GM19238 (cell line): Measurements from ENCODE around the gene DCP1B.
A peak's percentile ranks its signal among the peaks of the same experiment; 100 is the strongest.

Experiments used
- DNase-seq: peaks from one replicate; pipeline ENCODE4 v3.0.0; 2011; ENCODE audit warnings: low spot score; ENCODE audit not compliant: insufficient read length

The DCP1B gene

GRCh38 chr12:2004113-2004929, at the start of gene DCP1B:
DCP1B (minus strand) TSS chr12:2004457; CDS start chr12:2004431, 26 bp downstream.
- peak; percentile 88 for DNase-seq

GRCh38 chr12:2053691-2054090, 49.4 kb upstream of the DCP1B start:
- DNase-seq = no peak

DNA sequence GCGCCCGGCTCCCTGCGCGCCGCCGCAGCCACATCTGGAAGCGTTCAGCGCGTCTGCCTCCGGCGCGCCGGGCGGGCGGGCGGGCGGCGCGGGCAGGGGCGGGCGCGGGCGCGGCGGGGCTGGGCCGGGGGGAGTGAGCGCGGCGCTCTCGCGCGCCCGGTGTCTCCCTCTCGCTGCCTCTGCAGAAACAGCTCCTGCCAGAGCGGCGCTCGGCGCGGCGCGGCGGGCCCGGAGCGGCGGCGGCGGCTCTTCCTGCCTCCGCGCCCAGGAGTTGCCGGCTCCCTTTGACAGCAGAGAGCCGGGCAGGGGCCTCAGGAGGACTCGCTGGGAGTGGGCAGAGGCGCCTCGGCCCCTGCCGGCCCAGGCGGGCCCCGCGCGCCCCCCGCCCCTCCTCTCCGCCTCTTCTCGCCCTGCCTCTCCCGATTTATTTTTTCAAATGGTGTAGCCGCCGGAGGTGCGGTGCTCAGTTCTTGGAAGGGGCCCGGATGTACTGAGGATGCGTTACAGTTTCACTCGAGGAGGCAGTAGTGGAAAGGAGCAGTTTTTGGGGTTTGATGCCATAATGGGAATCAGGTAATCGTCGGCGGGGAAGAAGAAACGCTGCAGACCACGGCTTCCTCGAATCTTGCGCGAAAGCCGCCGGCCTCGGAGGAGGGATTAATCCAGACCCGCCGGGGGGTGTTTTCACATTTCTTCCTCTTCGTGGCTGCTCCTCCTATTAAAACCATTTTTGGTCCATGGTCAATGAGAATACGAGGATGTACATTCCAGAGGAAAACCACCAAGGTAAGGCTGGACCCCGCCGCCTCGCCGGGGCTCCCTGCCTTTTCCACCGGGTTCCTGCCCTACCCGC, 48.8 kb upstream of the DCP1B start, which contains the start of gene CACNA1C:
CACNA1C (plus strand) TSS at position 162 of the 853 bp plus-strand sequence; CDS start at position 738, 576 bp downstream.
- DNase-seq = no peak

- DNase-seq = no peak
Observed at GRCh38 chr12:2051700-2052621, 47.7 kb upstream of the DCP1B start.

DNA sequence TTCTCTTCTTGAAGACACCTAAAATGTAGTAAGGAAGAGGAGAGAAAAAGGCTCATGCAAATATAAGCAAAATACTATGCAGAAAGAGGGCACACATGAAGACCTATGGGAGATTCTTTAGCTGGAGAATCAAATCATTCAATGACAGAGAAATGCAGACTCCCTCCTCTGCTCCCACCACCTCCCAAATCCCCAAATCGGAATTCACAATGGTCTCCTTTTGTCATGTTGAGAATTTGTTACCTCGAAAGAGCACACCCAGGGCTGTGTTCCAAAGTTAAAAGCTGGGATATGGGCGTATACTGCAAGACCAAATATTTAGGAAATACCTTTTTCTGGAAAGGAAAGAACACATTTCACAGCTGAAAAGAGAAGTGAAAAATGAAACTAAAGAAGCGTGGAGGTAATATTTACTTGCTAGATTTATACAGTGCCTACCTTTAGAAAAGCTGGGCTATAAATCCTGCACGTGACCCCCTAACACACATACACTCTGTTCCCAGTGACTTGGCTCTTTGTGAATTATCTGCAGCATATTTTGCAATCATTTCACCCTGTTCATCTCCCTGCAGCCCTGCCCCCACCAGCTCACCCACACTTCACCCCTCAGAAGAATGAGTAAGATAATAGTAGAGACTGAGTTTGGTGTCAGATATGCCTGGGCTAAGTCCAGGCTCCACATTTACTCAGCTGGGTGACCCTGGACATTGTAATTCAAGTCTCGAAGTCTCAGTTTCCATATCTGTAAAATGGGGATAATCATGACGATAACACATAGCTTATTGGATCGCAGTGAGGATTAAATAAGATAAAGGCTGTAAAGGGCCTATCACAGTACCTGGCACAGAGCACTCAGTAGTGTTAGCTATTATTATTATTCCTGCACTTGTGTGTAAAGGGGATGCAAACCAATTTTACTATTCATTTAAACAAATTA, 45.6 kb upstream of the DCP1B start:
- DNase-seq = no peak

DNA sequence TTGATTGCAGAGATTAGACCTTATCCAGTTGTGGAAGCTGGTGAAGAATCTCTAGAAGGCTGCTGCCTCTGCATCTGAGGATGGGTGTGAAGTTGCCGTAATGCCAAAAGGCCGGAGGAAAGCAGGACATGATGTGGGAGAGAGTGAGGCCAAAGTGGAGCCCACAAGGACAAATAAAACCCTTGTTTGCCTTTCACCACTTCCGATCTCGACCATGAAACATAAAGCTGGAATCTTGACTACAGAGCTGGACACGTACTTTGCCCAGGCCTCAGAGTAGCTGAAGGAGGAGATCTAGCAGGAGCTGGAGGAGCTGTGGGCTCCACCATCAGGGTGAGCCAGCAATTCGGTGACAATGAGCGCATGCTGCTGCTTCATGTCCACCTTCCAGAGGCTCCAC, 43.5 kb upstream of the DCP1B start:
- DNase-seq = no peak

DNA sequence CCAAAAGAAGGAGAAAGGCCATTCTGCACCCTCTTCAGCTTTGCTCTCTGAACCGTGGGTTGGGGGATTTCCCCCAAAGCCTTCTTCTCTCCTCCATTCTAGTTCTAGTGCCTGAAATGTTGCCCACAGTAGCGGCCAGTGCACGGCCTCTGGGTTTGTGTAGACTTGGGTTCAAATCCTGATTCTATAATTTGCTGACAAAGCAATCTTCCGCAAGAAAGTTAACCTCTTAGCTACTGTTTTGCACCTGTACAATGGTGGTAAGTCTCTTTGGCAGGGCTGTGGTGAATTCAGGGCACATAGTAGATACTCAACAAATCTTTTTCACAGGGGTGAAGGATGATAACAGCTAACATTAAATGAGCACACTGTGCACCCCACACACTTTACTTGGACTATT, 42.7 kb upstream of the DCP1B start:
- no peak for DNase-seq

DNA sequence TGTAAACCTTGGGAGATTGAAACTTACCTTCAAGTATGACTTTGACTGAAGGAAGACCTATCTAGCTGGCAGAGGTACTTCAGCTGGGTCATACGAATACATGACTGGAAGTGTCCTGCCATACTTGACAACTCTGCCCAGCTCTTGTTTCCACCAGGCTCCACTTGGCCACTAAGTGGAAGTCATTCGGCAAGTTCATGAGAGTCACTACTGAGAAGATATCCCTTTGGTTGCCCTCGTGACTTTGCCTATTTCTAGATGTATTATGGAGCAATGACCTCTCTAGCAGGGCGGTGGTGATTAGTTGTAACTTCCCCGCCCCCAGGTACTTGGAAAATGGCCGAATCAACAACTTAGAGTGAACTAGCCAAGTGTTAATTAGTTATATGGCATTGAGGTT, 39.9 kb upstream of the DCP1B start:
- DNase-seq = no peak

DNA sequence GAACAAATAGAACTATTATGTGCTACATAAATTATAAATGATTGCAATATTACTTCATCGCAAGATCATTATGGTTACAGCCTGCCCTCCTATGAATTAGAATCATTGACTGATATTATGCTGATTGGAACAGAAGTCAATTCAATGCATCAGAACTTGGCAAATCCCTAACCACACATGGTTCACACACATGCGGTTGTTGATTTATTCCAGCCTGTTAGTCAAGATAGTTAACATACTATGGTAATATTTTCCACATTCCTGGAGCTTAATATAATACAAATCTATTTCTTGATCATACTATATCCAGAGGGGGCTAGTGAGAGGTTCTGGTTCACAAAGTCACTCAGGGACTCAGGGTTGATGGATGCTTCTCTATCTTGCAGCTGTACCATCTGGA, 38.8 kb upstream of the DCP1B start:
- no peak for DNase-seq

DNA sequence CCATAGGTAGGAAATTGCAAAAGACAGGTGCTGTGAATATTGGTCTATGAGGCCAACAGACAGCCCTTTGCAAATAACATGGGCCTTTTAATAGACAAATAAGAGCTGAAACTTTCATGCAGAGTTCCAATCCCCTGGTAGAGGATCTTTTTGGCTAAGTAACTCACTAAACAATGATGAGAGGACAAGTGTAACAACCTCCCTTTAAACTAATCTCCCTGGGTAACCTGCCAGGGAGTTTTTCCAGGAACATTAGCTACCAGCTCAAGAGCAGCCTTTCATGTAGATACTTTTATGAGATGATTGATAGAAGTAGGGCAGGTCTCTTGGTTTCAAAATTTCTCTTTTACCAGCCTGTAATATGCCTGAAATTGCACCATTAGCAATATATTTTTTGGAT, 34.8 kb upstream of the DCP1B start:
- DNase-seq = no peak

DNA sequence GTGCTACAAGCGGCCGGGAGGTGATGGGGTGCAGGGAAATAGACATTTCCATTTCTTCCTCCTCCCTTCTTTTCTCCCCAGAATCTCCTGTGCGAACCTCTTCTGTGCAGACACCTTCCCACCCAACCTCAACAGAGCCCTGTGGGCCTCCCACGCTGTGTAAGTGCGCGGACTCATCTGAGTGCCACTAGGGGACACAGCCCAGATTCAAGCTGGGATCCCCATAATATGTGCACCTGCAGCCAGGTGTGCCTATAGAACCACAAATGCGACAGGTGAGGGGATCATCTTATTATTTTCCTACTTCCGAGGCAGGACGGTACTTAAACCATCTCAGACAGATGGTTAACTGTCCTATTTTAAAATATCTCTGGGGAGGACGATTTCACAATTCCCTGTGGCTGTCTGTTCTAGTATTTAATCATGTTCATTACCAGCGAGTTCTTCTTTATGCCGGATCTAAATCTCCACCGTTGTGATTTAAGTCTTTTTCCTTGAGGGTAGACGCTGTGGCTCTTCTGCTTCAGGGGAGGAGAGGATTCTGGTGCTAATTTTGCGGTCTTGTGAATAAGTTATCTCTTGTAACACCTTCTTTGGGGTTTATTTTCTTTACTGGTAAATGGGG, 31.3 kb upstream of the DCP1B start:
- DNase-seq = no peak

DNA sequence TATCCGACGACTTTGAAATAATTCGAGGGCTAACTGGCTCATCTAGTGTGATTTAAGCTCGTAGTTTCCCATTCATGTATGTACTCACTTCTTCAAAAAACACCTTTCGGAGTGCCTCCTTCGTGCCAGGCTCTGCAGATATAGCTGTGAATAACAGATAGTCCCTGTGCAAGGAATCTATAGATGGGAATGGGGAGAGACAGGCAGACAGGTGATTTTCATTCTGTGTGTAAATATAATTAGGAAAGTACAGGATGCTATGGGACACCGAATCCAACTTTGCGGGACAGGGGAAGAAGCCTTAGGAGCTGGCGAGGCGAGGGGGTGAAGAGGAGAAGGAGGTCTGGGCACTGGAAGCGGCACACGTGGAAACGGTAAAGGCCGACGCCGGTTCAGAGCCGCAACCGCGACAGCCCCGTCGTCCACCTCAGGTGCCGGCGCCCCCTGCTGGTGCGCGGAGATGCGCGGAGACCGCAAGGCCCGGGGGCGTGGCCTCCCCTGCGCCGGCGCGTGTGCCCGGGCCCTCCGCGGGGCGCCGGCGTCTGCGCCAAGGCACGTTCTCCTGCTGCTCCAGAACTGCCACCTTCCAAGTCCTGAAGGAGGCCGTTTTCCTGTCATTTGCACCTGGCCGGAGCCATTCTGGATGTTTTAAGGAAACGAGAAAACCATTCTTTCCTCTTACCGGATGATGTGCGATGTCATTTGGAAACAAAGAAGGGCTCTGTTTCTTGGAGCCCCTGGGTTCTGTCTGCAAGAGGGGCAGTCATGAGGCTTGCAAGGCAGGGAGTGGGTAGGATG, 30.6 kb upstream of the DCP1B start:
- DNase-seq = peak; percentile 88

DNA sequence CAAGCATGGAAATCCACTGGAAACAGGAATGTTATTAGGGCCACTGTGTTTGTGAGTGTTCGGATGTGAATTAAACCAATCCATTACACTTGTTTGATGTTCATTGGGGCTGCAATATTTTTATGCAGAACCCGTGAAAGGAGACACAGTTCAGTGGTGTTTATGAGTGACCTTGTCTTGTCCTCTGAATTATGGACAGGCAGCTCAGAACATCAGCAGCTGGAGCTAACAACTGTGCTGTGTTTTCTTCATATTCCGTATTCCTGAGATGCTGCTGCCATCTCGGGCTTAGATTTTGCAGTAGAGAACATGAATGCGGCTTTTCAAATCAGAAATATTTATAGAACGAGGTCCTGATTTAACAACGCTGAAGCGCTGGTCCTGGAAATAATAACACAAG, 28.2 kb upstream of the DCP1B start:
- DNase-seq = no peak

DNA sequence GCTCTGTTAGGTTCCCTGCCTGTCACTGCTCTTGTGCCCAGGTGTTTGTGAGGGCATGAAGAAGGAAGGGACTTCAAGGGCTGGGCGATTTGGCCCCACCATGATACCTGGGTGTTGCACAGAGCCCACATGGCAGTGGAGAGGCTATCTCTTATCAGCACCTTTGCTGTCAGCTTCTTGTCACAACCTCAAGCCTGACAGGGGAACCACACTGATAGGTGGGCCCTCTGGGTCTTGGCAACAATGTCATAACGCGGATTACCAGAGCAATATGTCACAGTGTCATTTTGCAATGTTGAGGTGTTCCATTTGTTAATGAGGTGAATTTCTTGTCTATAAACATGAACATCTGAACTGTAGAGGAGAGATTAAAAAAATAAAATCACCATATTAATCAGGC, 25.6 kb upstream of the DCP1B start:
- DNase-seq = no peak

DNA sequence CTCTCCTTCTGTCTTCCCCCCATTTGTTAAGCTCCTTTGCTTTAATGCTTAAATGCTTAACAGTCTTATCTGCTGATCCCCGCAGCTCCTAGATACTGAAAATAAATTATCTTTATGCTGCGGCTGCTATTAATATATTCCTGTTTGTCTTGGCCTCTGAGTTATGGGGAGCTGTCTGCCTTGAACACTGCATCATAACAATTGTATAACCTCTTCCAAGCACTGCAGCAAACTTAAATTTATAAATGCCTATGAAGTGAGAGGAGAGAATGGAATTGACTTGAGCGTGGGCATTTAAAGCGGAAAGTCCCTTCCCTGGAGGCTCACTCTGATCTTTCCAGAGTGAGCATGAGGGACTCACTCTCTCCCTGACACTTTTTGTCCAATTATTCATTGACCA, 23.1 kb upstream of the DCP1B start:
- DNase-seq = no peak

GRCh38 chr12:2023365-2023764, 19.1 kb upstream of the DCP1B start:
- DNase-seq = no peak

GRCh38 chr12:2020511-2020910, 16.3 kb upstream of the DCP1B start:
- DNase-seq = no peak

DNA sequence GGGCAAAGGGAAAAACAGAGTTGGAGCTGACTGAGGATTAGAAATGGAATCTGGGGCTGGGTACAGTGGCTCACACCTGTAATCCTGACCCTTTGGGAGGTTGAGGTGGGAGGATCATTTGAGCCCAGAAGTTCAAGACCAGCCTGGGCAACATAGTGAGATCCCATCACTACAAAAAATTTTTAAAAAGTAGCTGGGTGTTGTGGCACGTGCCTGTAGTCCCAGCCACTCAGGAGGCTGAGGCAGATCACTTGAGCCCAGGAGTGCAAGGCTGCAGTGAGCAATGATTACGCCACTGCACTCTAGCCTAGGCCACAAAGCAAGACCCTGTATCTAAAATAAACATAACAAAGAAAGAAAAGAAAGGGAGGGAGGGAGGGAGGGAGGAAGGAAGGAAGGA, 14.9 kb upstream of the DCP1B start:
- no peak for DNase-seq

DNA sequence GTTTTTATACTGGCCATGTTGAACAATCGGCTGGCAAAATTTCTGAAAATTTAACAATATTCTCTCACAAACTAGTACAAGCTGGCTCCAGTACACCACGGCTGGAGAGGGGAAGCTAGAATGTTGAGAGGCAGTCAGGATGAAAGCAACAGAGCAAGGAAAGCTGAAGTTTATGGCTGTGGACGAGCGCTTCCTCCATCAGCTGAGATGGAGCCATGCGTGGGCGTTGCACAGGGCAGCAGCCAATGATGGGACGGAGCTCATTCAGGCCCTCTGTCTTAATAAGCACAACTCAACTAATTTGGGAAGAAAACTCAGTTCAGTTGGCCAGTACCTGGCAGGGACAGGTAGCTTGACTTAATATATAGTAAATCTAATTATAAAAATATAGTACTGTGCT, 14.1 kb upstream of the DCP1B start:
- DNase-seq = no peak
